Uterus (tissue), 2 donors: ENCODE data around the gene HCN2.

Experiments
- POLR2A ChIP-seq, 2 donors: fragments of 450-650 bp; IDR thresholded peaks; one replicate each; pipeline ENCODE4 v1.6.1; 2016; ENCODE audit warnings: antibody characterized with exemption in 2 of 2, mild to moderate bottlenecking in 1 of 2, moderate library complexity in 1 of 2
- TF ChIP-seq, protein P1 (sequence below), 4 experiments: fragments of 200-600 bp in 2 of 4; fragments of 450-650 bp in 2 of 4; sonication (generic) in 2 of 4; IDR thresholded peaks; one replicate each; pipeline ENCODE4 v1.5.1; 2016 to 2019; ENCODE audit warnings: antibody characterized with exemption in 4 of 4, mild to moderate bottlenecking in 2 of 4, moderate library complexity in 1 of 4

GRCh38 chr19:640161-640558 lies 50.5 kb downstream of the HCN2 start:
- TF ChIP-seq, protein P1, sequence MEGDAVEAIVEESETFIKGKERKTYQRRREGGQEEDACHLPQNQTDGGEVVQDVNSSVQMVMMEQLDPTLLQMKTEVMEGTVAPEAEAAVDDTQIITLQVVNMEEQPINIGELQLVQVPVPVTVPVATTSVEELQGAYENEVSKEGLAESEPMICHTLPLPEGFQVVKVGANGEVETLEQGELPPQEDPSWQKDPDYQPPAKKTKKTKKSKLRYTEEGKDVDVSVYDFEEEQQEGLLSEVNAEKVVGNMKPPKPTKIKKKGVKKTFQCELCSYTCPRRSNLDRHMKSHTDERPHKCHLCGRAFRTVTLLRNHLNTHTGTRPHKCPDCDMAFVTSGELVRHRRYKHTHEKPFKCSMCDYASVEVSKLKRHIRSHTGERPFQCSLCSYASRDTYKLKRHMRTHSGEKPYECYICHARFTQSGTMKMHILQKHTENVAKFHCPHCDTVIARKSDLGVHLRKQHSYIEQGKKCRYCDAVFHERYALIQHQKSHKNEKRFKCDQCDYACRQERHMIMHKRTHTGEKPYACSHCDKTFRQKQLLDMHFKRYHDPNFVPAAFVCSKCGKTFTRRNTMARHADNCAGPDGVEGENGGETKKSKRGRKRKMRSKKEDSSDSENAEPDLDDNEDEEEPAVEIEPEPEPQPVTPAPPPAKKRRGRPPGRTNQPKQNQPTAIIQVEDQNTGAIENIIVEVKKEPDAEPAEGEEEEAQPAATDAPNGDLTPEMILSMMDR (IDR thresholded peaks at IDR 0.05): no peak
- TF ChIP-seq POLR2A (IDR thresholded peaks at IDR 0.05): no peak
